H1 (cell line): Measurements from ENCODE around the gene TNFRSF11A. TPM values are rescaled to one million over a fixed set of nuclear protein-coding genes. Genes with fewer than 3 reads are reported as not detected.

Source experiments
- CTCF ChIA-PET: fragments of 300-600 bp; sonication (Branson Sonifier 250); formaldehyde crosslinking; loops from one replicate; lab custom pipeline; 2021; ENCODE audit not compliant: partially characterized antibody; lab: Charles Lee
- POLR2A ChIA-PET: fragments of 300-600 bp; sonication (Branson Sonifier 250); formaldehyde crosslinking; loops from one replicate; lab custom pipeline; 2021; ENCODE audit warnings: inconsistent platforms; ENCODE audit not compliant: partially characterized antibody; lab: Charles Lee
- DNase-seq, 2 experiments: peaks; one replicate each; pipeline versions ENCODE4 v3.0.0 to v3.0.0-alpha.2; 2010 to 2022; ENCODE audit warnings: low spot score in 2 of 2, low read depth in 1 of 2, mixed read lengths in 1 of 2
- FAIRE-seq: peaks from 2 replicates; lab custom pipeline; 2011; peaks lifted over from hg19 to GRCh38; lab: Jason Lieb, UNC
- H2AFZ ChIP-seq: 2 replicates; pipeline ENCODE4 v1.8.1; 2012; ENCODE audit warnings: low read length, inconsistent platforms
- H2AK5ac ChIP-seq: 2 replicates; pipeline ENCODE4 v1.6.1; 2013; ENCODE audit warnings: low read depth, low read length
- H2BK120ac ChIP-seq: replicated peaks from 2 replicates; pipeline ENCODE3; 2013; ENCODE audit warnings: low read depth, low read length, inconsistent platforms
- H2BK12ac ChIP-seq: 2 replicates; pipeline ENCODE4 v1.6.1; 2013; ENCODE audit warnings: low read depth, low read length
- H2BK15ac ChIP-seq: 2 replicates; pipeline ENCODE4 v1.6.1; 2013; ENCODE audit warnings: low read length
- H2BK20ac ChIP-seq: 2 replicates; pipeline ENCODE4 v1.6.1; 2013; ENCODE audit warnings: low read length
- H2BK5ac ChIP-seq: 2 replicates; pipeline ENCODE4 v1.6.1; 2013; ENCODE audit warnings: low read depth, low read length
- H3K14ac ChIP-seq: 2 replicates; pipeline ENCODE4 v1.6.1; 2013; ENCODE audit warnings: inconsistent platforms; ENCODE audit not compliant: insufficient read length
- H3K18ac ChIP-seq: 2 replicates; pipeline ENCODE4 v1.6.1; 2013; ENCODE audit warnings: low read length; ENCODE audit errors: extremely low read depth
- H3K23ac ChIP-seq: 2 replicates; pipeline ENCODE4 v1.6.1; 2013; ENCODE audit warnings: inconsistent platforms; ENCODE audit not compliant: insufficient read length
- H3K23me2 ChIP-seq: 2 replicates; pipeline ENCODE4 v1.6.1; 2013; ENCODE audit warnings: low read depth, low read length
- H3K27ac ChIP-seq: 2 replicates; pipeline ENCODE4 v1.6.1; 2011; ENCODE audit warnings: low read depth, low read length, inconsistent platforms
- H3K27me3 ChIP-seq, 4 experiments: replicated peaks in 1 of 4; 1 replicate in 1 of 4; 2 replicates in 3 of 4; pipeline versions ENCODE4 v1.6.1 to v1.8.1; 2011 to 2013; ENCODE audit warnings: low read length in 3 of 4, mild to moderate bottlenecking in 3 of 4, inconsistent platforms in 2 of 4, mixed read lengths in 2 of 4, moderate library complexity in 1 of 4; ENCODE audit not compliant: control insufficient read depth in 3 of 4, insufficient read depth in 3 of 4; ENCODE audit errors: extremely low read depth in 1 of 4
- H3K36me3 ChIP-seq, 4 experiments: 2 replicates each; pipeline versions ENCODE4 v1.6.1 to v1.8.1; 2011 to 2013; ENCODE audit warnings: mild to moderate bottlenecking in 4 of 4, low read length in 3 of 4, moderate library complexity in 2 of 4, control low read depth in 1 of 4, inconsistent platforms in 1 of 4; ENCODE audit not compliant: insufficient read depth in 4 of 4, control insufficient read depth in 2 of 4
- H3K4ac ChIP-seq: replicated peaks from 2 replicates; pipeline ENCODE3; 2013; ENCODE audit warnings: low read length, low read depth, mixed read lengths, inconsistent platforms; ENCODE audit not compliant: insufficient read length
- H3K4me1 ChIP-seq, 4 experiments: replicated peaks in 1 of 4; 1 replicate in 1 of 4; 2 replicates in 3 of 4; pipeline versions ENCODE4 v1.6.1 to v1.8.1; 2011 to 2013; ENCODE audit warnings: low read length in 3 of 4, inconsistent platforms in 2 of 4, mixed read lengths in 1 of 4; ENCODE audit not compliant: insufficient read depth in 4 of 4, control insufficient read depth in 3 of 4
- H3K4me2 ChIP-seq, 2 experiments: 2 replicates each; pipeline versions ENCODE4 v1.6.1 to v1.8.1; 2011 to 2013; ENCODE audit warnings: low read depth in 2 of 2, low read length in 2 of 2, control low read depth in 1 of 2, inconsistent platforms in 1 of 2, mild to moderate bottlenecking in 1 of 2; ENCODE audit not compliant: insufficient read depth in 1 of 2
- H3K4me3 ChIP-seq, 4 experiments: fragments of 200-600, 300-600 bp in 1 of 4; sonication (generic), shearing (Covaris generic), sonication (Bioruptor Twin) in 1 of 4; 2 replicates each; pipeline versions ENCODE4 v1.5.1 to v1.8.1; 2011 to 2016; ENCODE audit warnings: low read length in 4 of 4, low read depth in 3 of 4, control low read depth in 2 of 4, inconsistent platforms in 2 of 4, mild to moderate bottlenecking in 2 of 4, mixed read lengths in 1 of 4, moderate library complexity in 1 of 4; ENCODE audit not compliant: insufficient read depth in 2 of 4; ENCODE audit errors: extremely low read depth in 1 of 4
- H3K56ac ChIP-seq: replicated peaks from 2 replicates; pipeline ENCODE3; 2013; ENCODE audit warnings: low read depth, mild to moderate bottlenecking, mixed read lengths, low read length, inconsistent platforms; ENCODE audit not compliant: insufficient read length
- H3K79me1 ChIP-seq: 2 replicates; pipeline ENCODE4 v1.6.1; 2013; ENCODE audit warnings: low read depth, low read length, control low read depth
- H3K79me2 ChIP-seq, 2 experiments: 2 replicates each; pipeline versions ENCODE4 v1.6.1 to v1.8.1; 2012 to 2013; ENCODE audit warnings: low read length in 2 of 2, mild to moderate bottlenecking in 2 of 2, inconsistent platforms in 1 of 2; ENCODE audit not compliant: insufficient read depth in 2 of 2, control insufficient read depth in 1 of 2
- H3K9ac ChIP-seq, 4 experiments: replicated peaks in 1 of 4; 1 replicate in 1 of 4; 2 replicates in 3 of 4; pipeline versions ENCODE4 v1.6.1 to v1.8.1; 2011 to 2013; ENCODE audit warnings: low read depth in 3 of 4, low read length in 3 of 4, control low read depth in 2 of 4, mild to moderate bottlenecking in 2 of 4, moderate library complexity in 2 of 4, inconsistent platforms in 1 of 4; ENCODE audit errors: extremely low read depth in 1 of 4
- H3K9me3 ChIP-seq, 2 experiments: 2 replicates each; pipeline versions ENCODE4 v1.6.1 to v1.8.1; 2012 to 2013; ENCODE audit warnings: mild to moderate bottlenecking in 2 of 2, moderate library complexity in 2 of 2, control low read depth in 1 of 2, inconsistent platforms in 1 of 2, low read depth in 1 of 2, low read length in 1 of 2, mixed read lengths in 1 of 2; ENCODE audit not compliant: insufficient read depth in 2 of 2
- H4K20me1 ChIP-seq, 2 experiments: replicated peaks in 1 of 2; 2 replicates each; pipeline versions ENCODE3 to v1.8.1; 2011 to 2013; ENCODE audit warnings: inconsistent platforms in 2 of 2, low read length in 2 of 2, mild to moderate bottlenecking in 1 of 2; ENCODE audit not compliant: insufficient read depth in 2 of 2, control insufficient read depth in 1 of 2
- H4K5ac ChIP-seq: 2 replicates; pipeline ENCODE4 v1.6.1; 2013; ENCODE audit warnings: low read length, low read depth, mixed read lengths, inconsistent platforms; ENCODE audit not compliant: insufficient read length
- H4K8ac ChIP-seq: 2 replicates; pipeline ENCODE4 v1.8.0; 2013; ENCODE audit warnings: mild to moderate bottlenecking, moderate library complexity, low read length, inconsistent platforms; ENCODE audit not compliant: insufficient read depth; ENCODE audit errors: extremely low read depth
- H4K91ac ChIP-seq: replicated peaks from 2 replicates; pipeline ENCODE3; 2013; ENCODE audit warnings: low read length, mixed read lengths, inconsistent platforms; ENCODE audit not compliant: insufficient read length
- ASH2L ChIP-seq: fragments of 200-600, 300-600 bp; sonication (generic); IDR thresholded peaks from one replicate; pipeline ENCODE4 v1.7.1; 2017; ENCODE audit warnings: low read length
- POU5F1 ChIP-seq: IDR thresholded peaks from 2 replicates; pipeline ENCODE4 v1.6.1; 2011; ENCODE audit warnings: low read depth, mild to moderate bottlenecking, low read length, moderate library complexity
- WGBS, 2 experiments: shearing (Covaris generic) in 1 of 2; methylation state at CpG; one replicate each; pipeline versions ENCODE4 v1.1.6 to v1.1.7; 2013 to 2015; ENCODE audit warnings: low lambda C conversion rate in 2 of 2, mixed read lengths in 2 of 2, inconsistent platforms in 1 of 2, low coverage in 1 of 2, missing lambda C conversion rate in 1 of 2; ENCODE audit not compliant: insufficient replicate concordance in 2 of 2, insufficient coverage in 1 of 2, insufficient read length in 1 of 2; ENCODE audit errors: extremely low coverage in 1 of 2, missing lambda C conversion rate in 1 of 2; 5-methylcytosine and 5-hydroxymethylcytosine counted together
- polyA plus RNA-seq, 7 experiments: library from polyadenylated mRNA; depleted of rRNA in 3 of 7; stranded (reverse) in 5 of 7; unstranded in 2 of 7; fragments of >200 nt in 5 of 7; fragments of 200-250 nt in 2 of 7; gene quantifications; 1 replicate in 5 of 7; 2 replicates in 1 of 7; 4 replicates in 1 of 7; pipeline versions ENCODE4 v1.2.1 to v1.2.3, GENCODE V29; 2011 to 2013; ENCODE audit warnings: missing spikeins in 2 of 7, mixed read lengths in 2 of 7
- total RNA-seq: library from RNA; stranded (reverse); fragmentation: NEBNext Ultra II Directional; extraction: Animal tissue kit (Norgen Biotek cat#: 25700); gene quantifications from 2 replicates; pipeline ENCODE4 v1.2.1, GENCODE V29; 2021

TNFRSF11A gene
- total and polyA plus RNA-seq, 2 of the 8 experiments (the other 6 are each of a cell fraction or from before 2014, with no cell fraction given), result 8.7 to 10.6 TPM

DNA sequence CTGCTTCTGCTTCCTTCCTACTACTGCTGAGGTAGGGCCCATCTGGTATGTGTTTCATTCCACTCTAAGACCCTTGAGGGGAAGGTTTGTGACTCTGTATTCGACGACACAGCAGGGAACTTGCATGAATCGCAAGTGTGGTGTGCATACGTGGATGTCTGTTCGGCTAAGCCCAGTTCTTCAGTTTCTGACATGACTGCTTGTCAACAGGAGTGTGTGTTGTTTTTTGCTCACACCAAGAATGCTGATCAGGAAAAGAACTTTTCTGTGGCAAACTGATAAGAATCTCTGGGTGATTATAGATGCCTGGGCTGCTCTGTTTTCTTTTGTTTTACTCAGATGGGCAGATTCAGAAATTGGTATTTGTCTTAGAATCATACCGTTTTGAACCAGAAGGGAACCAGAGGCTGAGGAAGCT is 22.0 kb downstream of the TNFRSF11A start:
- 50% methylated on average over 6 of the region's 6 CpGs; no CpG with 5 or more reads in 1 of the 2 experiments for WGBS, 2 experiments
- H3K27ac ChIP-seq, result no peak overlapping the region
- no peak overlapping the region for H3K4ac ChIP-seq
- H2AFZ ChIP-seq, result no peak overlapping the region
- 0 out of 2 replicates have a peak overlapping the region, but pooled peaks have one; percentile 32 for H2BK15ac ChIP-seq
- H3K56ac ChIP-seq, result no peak overlapping the region
- FAIRE-seq (no peak), DNase-seq (no peak)
- no peak overlapping the region for H3K23ac ChIP-seq
- no peak overlapping the region for H3K9ac ChIP-seq
- no peak overlapping the region for H3K14ac ChIP-seq
- no peaks in the 10 kb centered on the region; a peak in 1 of 7 replicates for H3K27me3 ChIP-seq
- H3K4me3 ChIP-seq, result peak overlapping the region in 1 of 4 experiments; percentile 27; a peak in 1 of 8 replicates
- no peak overlapping the region for H4K8ac ChIP-seq
- TF ChIP-seq ASH2L (peak; percentile 12), POU5F1 (no peak)
- no peaks in the 10 kb centered on the region for H4K20me1 ChIP-seq
- H3K79me1 ChIP-seq, result no peaks in the 10 kb centered on the region; the same call in 1 of the 2 replicates
- H2BK20ac ChIP-seq, result no peak overlapping the region
- peaks cover 9 to 23% (median 17%) of the 10 kb centered on the region in 4 experiments for H3K4me1 ChIP-seq
- H2AK5ac ChIP-seq, result no peak overlapping the region
- peaks cover 0 to 2% (median under 1%) of the 10 kb centered on the region in 4 experiments; a peak in 3 of 8 replicates for H3K36me3 ChIP-seq
- H3K4me2 ChIP-seq, result peak overlapping the region; percentile 59 to 65
- H2BK12ac ChIP-seq, result peak overlapping the region; percentile 85; the same call in 1 of the 2 replicates
- peaks cover 0 to 2% of the 10 kb centered on the region in 2 experiments; a peak in 1 of 4 replicates for H3K79me2 ChIP-seq
- H3K9me3 ChIP-seq, result no peaks in the 10 kb centered on the region
- ChIA-PET POLR2A (interaction anchor here (0.7 to 0.9 kb wide), 3 partner anchors 14 to 127 kb away, joined by 3 to 4 read pairs (median 3); no protein-coding TSS in a partner anchor), CTCF (interaction anchor here (1.2 kb wide), 1 partner anchor 21 kb away, joined by 5 read pairs; no protein-coding TSS in a partner anchor)
- no peak overlapping the region for H4K91ac ChIP-seq
- no peak overlapping the region for H2BK5ac ChIP-seq
- H3K23me2 ChIP-seq, result no peaks in the 10 kb centered on the region
- H3K18ac ChIP-seq, result 0 out of 2 replicates have a peak overlapping the region, but pooled peaks have one; percentile 42
- no peak overlapping the region for H4K5ac ChIP-seq
- H2BK120ac ChIP-seq, result peak overlapping the region; percentile 12
